Measurements from ENCODE around the gene STX8.

DNA sequence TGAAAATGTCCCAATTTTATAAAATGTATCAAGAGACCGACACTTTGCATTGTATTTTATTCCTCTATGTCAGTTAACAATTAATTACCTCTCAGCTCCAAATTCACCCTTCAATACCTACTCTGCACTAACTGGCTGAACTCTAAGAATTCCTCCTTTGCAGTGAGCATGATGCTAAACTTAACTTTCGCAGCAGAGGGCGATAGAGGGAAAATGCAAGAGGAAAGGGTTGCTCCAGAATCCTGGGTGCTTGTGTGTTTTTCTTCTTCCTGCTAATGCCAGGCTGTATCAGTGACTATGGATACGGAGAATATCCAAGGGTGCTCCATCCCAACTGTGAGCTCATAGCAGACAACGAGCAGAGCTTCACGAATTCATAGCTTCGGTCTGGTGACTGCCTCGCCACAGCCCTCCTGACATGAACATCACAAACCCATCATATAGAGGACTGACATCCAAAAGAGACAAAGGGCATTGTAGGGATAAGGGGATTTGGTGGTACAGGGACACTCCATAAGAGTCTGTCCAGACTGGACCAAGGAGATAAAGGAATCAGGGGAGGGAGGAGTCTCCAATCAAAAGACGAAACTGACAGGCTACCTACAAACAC lies 172.9 kb downstream of the STX8 start:
- TF ChIP-seq POLR2AphosphoS5 (IDR thresholded peaks at IDR 0.05; ENCODE audit: low read depth, low read length) (no peak), POLR2A (IDR thresholded peaks at IDR 0.05; ENCODE audit: low read depth, low read length) (no peak)

Data from GM12892 (cell line).